RWPE1 (cell line): ENCODE measurements around the gene WASF2.
A peak's percentile ranks its signal among the peaks of the same experiment; 100 is the strongest.

Experiments used
- CTCF ChIA-PET: fragments of 350-600 bp; sonication (Branson Sonifier 250); formaldehyde crosslinking; extraction: SDS; loops from one replicate; lab custom pipeline; 2021; lab: Yijun Ruan, JAX
- POLR2A ChIA-PET: fragments of 400-600 bp; formaldehyde crosslinking; extraction: SDS; loops from one replicate; lab custom pipeline; 2020; ENCODE audit warnings: antibody characterized with exemption; ENCODE audit not compliant: low non-redundant PET; lab: Yijun Ruan, JAX
- DNase-seq: peaks from one replicate; pipeline ENCODE4 v3.0.0; 2012; ENCODE audit warnings: low spot score
- H3K27ac ChIP-seq: fragments of 450-650 bp; 2 replicates; pipeline ENCODE4 v1.5.1; 2017
- TF ChIP-seq, protein P1 (sequence below): fragments of 450-650 bp; conservative IDR thresholded peaks from 2 replicates; pipeline ENCODE4 v1.5.1; 2017; ENCODE audit warnings: low read depth, mild to moderate bottlenecking

WASF2 gene

DNA sequence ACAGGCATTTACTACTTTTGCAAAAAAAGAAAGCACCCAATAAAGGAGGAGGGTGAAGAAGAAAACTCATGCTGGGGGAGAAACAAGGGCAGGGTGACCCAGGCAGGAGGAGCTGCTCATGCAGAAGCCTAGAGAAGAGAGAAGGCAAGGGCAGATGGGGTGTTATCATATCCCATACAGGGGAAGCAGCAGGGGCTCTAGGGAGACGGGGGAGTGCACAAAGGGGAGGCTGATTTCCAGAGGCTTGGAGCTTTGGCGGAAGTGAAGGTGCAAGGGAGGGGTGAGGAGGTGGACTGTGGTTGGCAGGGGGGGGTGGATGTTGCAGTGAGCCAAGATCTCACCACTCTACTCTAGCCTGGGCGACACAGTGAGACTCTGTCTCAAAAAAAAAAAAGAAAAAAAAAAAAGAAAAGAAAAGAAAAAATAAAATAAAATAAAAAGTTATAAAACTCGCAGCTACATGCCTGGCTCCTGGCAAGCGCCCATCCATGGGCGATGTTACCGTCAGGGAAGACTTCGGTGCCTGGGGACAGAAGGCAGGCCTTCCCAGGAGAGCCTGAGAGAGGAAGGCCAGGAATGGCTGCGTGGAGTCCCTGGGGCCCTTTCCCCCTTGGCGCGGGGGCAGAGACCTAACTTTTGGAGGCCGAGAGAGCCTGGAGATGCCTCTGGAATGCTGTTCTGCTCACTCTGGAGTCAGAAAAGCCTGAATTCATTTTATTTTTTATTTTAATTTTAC is 112.0 kb downstream of the WASF2 start:
- ChIA-PET CTCF (interaction anchor here (0.6 kb wide), 1 partner anchor 82 kb away, joined by 4 read pairs; no protein-coding TSS in a partner anchor), POLR2A (interaction anchor here (1.1 kb wide), 1 partner anchor 13 kb away, joined by 3 read pairs; no protein-coding TSS in a partner anchor)
- TF ChIP-seq, protein P1, sequence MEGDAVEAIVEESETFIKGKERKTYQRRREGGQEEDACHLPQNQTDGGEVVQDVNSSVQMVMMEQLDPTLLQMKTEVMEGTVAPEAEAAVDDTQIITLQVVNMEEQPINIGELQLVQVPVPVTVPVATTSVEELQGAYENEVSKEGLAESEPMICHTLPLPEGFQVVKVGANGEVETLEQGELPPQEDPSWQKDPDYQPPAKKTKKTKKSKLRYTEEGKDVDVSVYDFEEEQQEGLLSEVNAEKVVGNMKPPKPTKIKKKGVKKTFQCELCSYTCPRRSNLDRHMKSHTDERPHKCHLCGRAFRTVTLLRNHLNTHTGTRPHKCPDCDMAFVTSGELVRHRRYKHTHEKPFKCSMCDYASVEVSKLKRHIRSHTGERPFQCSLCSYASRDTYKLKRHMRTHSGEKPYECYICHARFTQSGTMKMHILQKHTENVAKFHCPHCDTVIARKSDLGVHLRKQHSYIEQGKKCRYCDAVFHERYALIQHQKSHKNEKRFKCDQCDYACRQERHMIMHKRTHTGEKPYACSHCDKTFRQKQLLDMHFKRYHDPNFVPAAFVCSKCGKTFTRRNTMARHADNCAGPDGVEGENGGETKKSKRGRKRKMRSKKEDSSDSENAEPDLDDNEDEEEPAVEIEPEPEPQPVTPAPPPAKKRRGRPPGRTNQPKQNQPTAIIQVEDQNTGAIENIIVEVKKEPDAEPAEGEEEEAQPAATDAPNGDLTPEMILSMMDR = no peak
- H3K27ac ChIP-seq = peak overlapping the region; percentile 78
- DNase-seq = no peak

DNA sequence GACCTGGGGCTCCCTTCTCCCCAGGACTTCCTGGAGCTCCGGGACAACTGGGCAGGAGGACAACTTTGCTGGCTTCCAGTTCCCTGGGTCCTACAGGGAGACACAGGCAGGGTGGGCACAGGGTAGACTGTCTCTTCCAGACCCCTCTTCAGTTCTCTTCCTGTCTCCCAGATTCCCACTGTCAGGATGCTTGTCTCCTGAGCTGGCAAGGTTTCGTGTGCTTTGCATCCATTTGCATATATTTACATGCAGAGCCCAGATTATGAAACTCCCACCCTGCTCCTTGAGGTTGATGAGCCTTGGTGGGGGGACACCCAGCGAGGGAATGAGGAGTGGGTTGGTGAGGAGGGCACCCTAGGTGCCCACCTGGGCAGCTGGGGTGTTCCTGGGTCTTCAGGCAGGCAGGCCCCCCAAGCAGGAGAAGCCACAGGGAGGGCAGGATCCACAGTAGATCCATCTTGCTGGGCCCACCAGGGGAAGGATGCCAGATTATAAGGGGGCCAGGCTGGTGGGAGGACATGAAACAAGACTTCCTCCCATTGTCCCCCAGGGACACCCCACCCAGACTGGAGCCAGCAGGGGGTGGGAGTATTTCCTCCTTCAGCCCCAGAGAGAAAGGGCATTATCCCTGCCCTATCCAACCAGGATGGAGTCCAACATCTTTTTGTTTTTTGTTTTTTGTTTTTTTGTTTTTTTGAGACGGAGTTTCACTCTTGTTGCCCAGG is 115.4 kb downstream of the WASF2 start, which contains the start of gene FCN3:
Gene FCN3, minus strand, starts transcription at position 463 of the 725 bp plus-strand sequence. Its CDS starts 6 bp downstream, at position 457.
- POLR2A ChIA-PET = no interaction called here
- no peak for DNase-seq
- CTCF ChIA-PET = interaction anchor here (0.6 kb wide), 1 partner anchor 26 kb away, joined by 3 read pairs; no protein-coding TSS in a partner anchor
- no peak within 1 kb of the TSS for H3K27ac ChIP-seq
- TF ChIP-seq, protein P1 = no peak

DNA sequence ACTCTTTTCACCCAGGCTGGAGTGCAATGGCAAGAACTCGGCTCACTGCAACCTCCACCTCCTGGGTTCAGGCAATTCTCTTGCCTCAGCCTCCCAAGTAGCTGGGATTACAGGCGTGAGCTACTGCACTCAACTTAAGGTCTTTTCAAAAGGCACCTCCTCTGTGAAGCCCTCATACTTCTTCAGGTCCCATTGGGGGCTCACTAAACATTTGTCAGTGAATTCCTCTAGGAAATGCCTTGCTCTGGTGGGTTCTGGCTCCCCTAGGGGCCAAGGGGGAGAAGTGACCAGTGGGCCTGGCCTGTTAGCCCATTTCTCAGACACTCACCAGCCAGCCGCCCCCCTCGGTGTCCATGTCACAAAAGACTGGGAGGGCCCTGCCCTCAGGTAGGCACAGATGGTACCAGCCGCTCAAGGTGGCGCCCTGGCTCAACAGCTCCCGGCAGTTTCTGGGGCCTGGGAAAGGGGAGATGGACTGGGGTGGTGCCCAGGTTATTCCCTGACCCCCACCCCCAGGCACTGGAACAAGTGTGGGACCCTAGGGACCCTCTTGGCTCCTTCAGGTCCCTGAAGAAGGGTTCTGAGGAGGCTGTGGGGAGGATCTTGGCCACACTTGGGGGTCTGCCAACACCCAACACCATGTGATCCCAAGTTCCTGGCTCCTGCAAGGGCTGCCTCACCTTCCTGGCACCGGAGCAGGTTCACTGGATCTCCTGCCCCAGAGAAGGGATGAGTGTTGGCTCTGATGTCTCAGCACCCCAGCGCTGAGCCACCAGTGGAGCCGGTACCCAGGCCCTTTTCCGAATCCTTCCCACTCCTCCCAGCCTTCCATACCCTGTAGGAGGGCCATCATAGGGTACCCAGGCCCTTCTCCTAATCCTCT is 116.9 kb downstream of the WASF2 start:
- TF ChIP-seq, protein P1 = no peak
- H3K27ac ChIP-seq = no peak overlapping the region; the same call in 1 of the 2 replicates
- ChIA-PET POLR2A (no interaction called here), CTCF (interaction anchor here (0.6 kb wide), 2 partner anchors 22 to 234 kb away, joined by 4 to 5 read pairs; no protein-coding TSS in a partner anchor)
- no peak for DNase-seq

DNA sequence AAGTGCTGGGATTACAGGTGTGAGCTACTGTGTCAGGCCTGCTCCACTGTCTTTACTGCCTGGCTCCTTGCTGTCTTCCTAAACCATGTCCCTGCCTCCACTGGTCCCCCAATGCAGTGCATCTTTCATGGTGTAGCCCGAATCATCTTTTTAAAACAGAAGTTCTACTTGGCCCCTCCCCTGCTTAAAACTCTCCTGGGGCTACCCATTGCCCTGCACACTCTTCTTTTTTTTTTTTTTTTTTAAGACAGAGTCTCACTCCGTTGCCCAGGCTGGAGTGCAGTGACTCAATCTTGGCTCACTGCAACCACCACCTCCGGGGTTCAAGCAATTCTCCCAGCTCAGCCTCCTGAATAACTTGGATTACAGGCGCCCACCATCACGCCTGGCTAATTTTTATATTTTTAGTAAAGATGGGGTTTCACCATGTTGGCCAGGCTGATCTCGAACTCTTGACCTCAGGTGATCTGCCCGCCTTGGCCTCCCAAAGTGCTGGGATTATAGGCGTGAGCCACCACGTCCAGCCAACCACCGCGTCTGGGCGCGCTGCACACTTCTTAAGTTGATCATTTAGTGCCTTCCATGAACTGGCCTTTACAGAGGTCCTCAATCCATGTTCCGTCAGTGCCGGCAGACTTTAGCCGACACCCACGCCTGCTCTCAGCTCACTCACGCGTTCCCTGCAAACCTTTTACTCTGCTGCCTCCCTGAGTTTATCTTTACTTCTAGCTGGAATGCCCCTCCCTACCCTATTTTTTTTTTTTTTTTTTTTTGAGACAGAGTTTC is 117.8 kb downstream of the WASF2 start:
- POLR2A ChIA-PET = no interaction called here
- H3K27ac ChIP-seq = peak overlapping the region; percentile 33; the same call in 1 of the 2 replicates
- TF ChIP-seq, protein P1 = no peak
- CTCF ChIA-PET = interaction anchor here (0.6 kb wide), 2 partner anchors 23 to 234 kb away, joined by 4 to 5 read pairs; no protein-coding TSS in a partner anchor
- DNase-seq = no peak

DNA sequence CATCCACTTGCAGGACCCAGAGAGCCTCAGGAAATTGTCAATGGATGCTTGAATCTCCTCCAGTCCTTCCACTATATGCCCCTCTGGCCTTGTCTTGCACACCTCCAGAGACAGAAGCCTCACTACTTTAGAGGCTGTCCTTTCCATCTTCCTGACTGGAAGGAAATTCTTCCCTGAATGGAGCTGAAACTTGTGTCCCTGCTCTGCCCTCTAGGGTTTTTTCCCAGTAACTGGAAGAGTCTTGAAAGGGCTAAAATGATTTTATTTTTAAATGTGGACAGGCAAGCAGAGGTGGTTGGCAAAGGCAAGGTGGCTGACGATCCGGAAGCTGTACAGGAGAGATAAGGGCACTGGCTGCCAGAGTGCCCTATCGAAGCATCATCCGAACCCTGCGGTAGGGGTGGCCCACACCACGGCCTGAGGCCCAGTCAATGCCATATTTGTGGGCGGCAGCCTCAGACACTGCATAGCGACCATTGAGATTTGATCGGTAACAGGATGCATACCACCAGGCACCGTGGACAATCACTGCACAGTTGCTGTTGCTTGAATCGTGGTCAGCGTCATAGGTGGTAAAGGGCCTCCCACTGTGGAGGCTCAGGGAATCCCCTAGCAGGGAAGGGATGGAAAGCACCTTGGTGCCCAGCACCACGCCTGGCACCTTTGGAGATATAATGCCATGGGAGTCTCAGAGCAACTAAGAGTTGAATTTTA is 120.9 kb downstream of the WASF2 start:
- POLR2A ChIA-PET = interaction anchor here (0.6 kb wide), 1 partner anchor 70 kb away, joined by 3 read pairs; no protein-coding TSS in a partner anchor
- H3K27ac ChIP-seq = peak overlapping the region; percentile 100
- TF ChIP-seq, protein P1 = no peak; the same call in 1 of the 2 replicates
- no peak for DNase-seq
- CTCF ChIA-PET = interaction anchor here (0.5 to 1.2 kb wide), 6 partner anchors 12 to 323 kb away, joined by 3 to 6 read pairs (median 3); no protein-coding TSS in a partner anchor
